GM21367 (cell line): Measurements from ENCODE around the gene CASP1.
"Not testable (repeated sequence)": the region's sequence is repeated elsewhere in the genome, so short reads cannot be mapped to it uniquely, and the experiment has no call there.

Experiments used
- ATAC-seq: cut with Tn5 transposase; IDR thresholded peaks from one replicate; pipeline ENCODE4 v1.9.1; 2021; ENCODE audit not compliant: unreplicated experiment

Gene CASP1

DNA sequence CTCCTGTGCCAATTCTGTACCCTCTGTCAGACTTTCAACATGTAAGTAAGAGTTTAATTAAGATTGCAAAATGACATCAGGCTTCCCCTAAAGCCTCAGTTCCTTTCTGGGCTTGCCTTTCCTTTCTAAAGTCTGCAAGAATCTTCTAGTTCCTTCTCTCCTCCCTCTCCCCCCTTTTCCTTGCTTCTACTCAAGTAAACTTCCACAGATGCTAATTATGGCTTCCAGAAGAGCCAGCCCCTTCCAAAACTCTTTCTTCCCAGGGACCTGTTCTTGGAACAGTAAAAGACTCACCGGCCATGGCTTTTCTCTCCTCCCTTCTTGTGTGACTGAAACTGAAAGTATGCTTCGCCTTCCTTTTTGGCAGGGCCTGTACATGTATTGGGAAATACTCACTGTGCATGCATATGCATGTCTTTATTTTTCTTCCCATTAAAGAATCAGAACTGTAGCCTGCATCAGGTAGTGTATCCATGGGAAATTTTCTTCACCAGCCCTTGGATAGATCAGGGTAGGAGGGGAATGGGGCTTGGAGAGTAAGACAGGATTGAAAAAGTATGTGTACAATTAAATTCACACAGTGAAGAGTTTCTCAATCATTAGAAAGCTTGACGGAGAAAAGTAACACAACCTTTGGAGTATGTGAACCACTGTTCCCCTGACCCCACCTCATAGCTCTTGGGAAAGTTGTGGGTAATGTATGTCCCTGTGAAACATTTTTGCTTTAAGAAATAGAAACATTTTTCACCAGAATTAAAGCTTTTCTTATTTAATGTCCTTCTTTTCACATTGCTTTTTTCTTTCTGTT is at the start of gene CASP1:
CASP1 (minus strand) TSS at position 332 of the 808 bp plus-strand sequence; CDS start at position 301, 31 bp downstream.
- ATAC-seq, result peak; percentile 97

DNA sequence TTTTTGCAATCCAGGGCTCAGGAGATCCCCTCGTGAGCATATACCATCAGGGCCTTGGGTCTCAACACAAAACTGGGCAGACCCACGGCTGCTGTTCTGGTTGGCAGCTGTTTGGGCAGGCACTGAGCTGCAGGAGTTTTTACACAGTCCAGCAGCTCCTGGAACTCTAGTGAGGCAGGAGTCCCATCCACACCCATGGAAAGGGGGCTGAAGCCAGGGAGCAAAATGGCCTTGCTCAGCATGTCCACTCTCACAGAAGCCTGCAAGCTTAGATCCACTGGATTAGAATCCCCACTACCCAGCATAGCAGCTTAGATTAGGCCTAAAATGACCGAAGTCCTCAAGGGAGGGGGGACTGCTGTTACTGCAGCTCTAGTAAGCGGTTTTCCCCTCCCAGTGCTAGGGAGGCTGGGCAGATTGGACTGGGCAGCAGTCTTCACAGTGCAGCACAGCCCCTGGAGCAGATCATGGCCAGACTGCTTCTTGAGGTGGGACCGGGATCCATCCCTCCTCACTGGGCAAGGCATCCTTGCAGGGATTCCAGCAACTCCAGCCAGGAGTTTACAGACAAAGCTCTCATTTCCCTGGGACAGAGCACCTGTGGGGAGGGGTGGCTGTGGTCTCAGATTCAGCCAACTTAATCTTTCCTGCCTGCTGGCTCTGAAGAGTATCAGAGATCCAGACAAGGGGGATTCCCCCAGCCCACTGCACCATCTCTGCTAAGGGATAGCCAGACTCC is 46.6 kb upstream of the CASP1 start:
- no peak for ATAC-seq

DNA sequence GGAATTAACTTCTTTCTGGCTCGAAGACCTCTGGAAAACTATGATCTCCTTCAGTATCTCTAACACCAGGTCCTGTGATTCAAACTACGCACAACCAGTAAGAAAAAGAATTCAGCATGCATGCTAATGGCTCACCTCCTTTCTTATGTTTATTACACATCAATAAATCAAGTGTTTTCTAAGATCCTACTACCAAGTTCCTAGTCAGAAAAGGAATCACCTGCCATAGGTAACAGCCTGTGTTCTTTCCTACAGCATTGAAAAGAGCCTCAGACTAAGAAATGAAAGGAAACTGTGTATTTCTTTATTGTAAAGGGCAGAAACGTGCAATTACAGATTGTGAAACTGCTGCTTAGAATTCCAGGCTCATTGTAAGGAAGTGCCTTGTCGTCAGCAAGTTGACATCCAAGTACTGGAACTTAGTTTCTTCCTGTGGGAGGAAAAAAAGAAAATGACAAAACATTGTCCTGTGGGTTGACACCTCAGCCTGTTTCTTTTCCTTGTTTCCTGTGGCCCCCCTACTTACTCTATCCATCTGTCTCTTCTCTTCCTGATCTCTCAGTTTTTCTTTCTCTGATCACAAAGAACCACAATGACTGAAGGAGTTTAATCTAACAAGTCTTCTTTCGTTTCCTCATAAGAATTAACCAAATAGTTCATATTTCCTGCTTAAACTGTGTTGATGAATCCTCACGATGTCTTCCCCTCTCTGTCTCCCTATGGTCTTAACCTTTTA is 45.4 kb upstream of the CASP1 start:
- ATAC-seq, result not testable (repeated sequence)

DNA sequence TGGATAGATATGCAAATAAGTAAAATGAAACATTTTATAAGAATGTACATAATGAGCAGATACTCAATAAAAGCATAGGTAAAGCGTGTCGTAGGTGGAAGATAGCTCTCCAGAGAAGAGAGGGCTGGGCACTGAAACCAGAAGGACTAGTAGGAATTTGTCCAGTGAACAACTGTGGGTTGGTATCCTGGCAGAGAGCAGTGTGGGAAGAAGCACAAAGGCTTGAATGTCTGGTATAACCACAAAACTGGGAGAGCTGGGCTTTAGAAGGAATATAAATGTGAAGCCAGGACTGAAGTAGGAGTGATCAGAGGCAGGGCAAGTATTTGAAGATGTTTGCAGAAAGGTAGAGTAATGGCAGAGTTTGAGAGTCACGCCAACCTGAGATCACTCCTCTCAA is 43.3 kb upstream of the CASP1 start:
- no peak for ATAC-seq

DNA sequence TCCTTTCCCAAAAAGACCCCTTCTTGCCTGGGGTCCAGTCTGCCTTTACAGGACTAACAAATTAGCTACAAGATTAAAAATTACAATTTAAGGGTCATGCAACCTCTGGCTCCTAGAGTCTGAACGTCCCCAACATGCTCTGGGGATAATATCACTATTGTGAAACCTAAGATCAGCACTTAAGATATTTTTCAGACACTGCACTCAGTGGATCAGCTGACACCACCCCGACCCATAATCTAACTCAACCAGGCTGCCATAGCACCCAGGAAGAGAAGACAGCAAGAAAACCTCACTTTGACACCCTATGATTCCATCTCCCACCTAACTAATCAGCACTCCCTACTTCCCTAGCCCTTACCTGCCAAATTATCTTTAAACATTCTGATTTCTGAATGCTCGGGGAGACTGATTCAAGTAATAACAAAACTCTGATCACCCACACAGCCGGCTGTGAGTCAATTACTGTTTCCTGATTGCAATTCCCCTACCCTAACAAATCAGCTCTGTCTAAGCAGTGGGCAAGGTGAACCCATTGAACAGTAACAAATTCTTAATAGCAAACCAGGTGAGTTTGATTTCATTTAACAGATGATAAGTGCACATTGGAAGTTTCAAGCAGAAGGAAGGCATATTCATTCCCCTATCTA is 42.3 kb upstream of the CASP1 start:
- ATAC-seq, result not testable (repeated sequence)

DNA sequence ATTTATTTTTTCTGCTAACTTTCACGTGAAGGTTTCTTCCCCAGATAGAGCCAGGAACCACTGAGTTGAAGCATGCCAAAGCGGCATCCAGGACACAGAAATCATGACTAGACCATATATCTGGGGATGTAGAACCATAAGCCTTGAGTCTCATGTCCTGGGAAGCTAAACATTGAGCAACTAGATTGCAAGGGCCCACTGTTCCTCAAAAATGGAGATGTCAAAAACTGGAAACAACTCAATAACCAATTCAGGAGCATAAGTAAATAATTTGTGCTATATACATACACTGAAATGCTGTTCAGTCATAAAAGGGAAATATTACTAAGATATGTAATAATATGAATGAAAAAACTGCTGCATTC is 39.2 kb upstream of the CASP1 start:
- no peak for ATAC-seq

DNA sequence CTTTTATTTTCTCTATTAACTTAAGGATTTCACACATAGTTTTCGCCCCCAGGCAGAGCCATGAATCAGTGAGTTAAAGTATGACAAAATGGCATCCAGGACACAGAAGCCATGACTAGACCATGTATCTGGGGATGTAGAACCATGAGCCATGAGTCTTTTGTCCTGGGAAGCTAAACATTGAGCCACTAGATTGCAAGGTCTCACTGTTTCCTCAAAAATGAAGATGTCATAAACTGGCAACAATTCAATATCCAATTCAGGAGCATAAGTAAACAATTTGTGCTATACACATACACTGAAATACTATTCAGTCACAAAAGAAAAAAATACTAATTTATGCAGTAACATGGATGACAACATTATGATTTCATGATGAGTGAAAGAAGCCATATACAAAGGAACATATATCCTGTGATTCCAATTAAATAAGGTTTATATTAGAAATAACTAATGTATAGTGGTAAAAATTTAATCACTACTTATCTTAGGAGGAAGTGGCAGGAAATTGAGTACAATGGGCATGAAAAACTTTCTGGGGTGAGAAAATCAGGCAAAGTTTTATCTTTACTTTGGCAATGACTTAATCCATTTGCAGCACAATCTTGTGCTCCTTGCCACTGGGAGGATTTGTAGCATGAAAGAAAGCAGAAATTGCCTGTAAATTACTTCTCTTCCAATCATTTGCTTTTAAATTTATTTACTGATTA is 38.7 kb upstream of the CASP1 start:
- no peak for ATAC-seq

DNA sequence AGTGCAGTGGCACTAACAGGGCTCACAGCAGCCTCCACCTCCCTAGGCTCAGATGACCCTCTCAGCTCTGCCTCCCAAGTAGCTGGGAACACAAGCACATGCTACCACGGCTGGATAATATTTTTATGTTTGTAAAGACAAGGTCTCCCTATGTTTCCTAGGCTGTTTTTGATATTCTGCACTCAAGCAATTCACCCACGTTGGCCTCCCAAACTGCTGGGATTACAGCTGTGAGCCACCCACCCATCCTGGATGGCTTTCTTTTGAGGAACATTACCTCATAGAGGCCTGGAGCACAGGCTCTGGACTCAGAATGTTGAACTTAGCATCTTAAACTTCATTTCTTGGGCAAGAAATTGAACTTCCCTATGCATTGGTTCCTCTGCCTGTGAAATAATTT is 37.1 kb upstream of the CASP1 start:
- ATAC-seq, result not testable (repeated sequence)

DNA sequence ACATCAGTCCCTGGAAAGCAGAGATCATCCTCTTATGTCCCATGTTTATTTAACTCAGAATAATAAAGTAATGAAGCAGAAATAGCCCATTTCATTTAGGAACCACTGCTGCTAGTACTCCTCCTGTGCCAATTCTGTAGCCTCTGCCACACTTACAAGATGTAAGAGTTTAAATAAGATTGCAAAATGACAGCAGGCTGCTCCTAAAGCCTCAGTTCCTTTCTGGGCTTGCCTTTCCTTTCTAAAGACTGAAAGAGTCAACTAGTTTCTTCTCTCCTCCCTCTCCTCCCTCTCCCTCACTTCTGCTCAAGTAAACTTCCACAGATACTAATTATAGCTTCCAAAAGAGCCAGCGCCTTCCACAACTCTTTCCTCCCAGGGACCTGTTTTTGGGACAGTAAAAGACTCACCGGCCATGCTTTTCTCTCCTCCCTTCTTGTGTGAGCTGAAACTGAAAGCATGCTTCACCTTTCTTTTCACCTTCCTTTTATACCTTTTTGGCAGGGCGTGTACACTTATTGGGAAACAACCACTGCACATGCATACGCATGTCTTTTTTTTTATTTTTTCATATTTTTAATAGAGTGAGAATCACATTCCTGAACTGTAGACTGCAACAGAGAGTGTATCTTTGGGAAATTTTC is 36.3 kb upstream of the CASP1 start:
- ATAC-seq, result no peak

DNA sequence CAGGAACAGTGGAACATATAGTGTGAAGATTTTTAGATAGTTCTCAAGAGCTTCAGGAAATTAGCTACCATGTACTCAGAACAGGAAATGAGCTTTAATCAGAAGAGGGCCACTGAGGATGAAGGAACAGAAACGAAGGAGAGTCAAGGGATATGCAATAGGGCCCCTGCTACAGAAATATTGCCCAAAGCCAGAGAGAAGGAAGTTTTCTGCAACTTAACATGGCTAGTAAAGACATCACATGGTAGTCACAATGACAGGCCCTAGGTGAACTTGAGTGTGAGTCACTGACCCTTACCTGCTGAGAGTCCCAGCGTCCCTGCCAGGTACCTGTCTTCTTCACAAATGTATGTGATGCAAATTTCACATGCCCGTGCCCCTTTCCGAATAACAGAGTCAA is 35.4 kb upstream of the CASP1 start:
- no peak for ATAC-seq

DNA sequence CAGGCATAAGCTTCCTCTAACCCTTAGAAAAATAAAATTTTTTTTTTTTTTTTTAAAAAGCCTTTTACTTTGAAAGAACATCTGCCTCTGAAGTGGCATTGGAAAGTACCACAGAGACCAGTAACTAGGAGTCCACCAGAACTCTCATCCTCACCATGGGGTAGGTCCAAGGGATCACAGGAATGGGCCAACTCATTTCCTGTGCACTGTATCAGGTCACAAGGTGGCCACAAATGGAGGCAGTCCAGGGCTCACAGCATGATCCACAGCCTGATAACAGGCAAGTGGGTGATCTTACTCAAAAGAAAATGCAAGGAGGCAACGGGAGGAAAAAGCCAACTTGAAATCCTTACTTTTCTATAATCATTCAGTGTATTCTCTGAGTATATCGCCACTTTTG is 34.8 kb upstream of the CASP1 start:
- not testable (repeated sequence) for ATAC-seq

DNA sequence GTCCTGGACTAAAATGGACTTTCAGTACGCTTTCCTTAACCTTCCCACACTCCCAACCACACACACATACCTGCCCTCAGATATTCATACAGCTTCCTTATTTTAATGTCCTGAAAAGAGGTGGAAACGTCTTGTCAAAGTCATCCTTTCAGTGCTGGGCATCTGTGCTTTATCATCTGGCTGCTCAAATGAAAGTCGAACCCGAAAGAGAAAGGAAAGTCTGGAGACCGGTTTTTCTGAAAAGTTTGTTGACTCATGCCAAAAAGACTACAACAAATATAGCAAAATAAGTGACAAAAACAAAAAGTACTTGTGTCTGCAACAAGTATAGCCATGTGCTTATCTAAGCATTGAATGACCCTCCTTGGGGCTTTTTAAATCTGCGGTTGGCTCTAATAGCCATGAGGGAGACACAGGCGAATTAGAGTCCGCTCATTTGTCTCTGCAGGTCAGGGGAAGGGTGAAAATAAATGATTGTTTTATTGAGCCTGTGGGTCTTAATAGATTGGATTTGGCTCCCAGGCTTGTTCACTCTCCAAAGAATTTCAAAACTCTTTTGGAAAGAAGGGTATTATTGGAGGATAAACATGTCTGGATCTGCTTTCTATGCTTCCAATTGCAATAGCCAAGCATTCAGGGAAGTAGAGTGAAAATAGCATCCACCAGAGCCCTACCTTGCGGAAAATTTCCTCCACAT is 28.4 kb upstream of the CASP1 start:
- ATAC-seq, result not testable (repeated sequence)

DNA sequence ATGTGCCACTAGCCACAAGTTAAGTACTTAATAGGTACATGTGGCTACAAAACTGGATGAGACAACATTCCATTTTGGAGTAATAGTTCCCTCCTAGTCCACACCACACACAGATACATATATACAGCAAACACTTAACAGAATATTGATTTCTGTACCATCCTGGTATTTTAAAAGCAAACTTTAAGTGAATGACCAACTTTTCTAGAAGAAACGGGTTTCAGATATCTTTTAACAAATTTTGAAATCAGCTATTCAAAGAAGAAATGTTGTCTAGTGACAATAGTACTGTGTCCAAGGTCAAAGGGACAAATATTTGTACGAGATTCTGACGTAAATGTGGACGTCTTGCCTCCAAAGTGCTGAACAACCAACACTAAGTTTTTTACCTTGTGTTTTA is 22.5 kb upstream of the CASP1 start:
- ATAC-seq, result no peak

DNA sequence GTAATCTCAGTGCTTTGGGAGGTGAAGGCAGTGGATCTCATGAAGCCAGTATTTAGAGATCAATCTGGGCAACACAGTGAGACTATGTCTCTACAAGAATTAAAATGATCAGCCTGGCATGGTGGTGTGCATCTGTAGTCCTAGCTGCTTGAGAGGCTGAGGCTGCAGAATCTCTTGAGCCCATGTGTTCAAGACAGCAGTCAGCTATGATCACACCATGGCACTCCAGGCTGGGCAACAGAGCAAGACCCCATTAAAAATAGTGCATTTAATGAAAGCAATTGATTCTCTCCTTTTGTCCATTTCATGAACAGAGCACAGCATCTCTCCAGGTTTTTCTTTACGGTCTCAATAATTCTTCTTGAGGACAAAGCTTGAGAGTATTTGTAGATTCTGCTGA is 21.5 kb upstream of the CASP1 start:
- no peak for ATAC-seq

DNA sequence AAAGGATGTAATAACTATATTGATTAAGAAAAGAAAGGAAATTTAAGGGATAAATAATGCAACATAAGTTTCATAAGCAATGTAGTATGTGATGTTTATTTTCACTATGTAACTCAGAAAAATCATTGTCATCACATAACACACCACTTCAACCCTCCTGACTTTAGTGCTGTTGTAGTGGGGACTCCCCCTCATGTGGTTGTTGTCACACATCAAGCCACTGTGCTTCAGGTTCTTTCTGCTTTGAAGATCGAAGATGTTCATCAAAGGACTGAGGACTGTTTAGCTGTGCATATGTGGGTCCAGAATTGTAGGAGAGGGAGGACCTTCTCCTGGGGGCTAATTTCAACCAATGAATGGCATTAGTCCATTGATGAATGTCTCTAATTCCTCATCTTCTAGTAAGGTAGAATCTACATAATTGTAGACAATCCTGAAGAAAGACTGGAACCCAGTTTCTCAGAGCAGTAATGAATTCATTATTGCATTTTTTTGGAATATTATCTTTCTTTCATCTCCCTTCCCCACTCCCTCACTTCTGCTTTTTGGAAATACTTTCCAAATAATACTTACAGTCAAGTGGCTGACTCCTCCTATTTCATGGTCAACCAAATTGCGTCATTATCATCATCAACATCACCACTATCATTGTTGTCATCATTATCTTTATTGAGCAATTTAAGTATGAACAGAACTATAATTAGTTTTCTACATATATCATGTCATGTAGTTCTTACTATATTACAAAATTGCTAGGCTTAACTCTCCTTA is 20.0 kb upstream of the CASP1 start:
- ATAC-seq, result no peak

DNA sequence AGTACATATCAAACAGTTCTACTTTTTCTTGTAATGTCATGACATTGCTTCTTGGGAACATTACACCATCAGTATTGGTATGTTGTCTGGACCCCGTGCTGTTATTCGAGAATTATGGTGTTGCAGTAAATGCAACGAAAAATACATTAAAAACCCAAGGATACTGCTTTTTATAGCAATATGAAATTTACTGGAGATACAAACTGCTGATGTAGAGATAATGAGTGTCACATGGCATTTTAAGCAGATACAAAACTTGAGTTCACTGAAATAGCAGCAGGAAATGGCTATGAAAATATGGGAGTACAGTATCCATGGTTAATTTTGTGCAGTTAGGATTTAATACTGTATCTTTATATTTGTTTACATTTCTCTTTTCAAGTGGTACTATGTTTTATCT is 17.5 kb upstream of the CASP1 start:
- no peak for ATAC-seq

DNA sequence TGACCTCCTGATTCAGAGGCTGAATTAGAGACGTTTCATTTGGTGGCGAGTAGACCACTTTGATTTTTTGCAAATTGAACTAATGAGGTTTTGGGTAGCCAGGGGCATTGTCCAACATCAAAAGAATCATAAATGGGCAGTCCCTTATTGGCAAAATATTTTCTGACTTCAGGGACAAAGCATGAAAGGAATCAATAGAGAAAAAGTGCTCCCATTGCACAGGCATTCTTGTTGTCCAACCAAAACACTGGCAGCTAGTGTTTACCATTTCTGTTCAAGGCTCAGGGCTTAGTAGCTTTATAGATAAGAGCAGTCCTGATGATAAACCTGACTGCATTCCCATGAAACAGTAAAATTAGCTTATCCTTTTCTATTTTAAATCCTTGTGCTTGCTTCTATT is 16.6 kb upstream of the CASP1 start:
- ATAC-seq, result no peak

DNA sequence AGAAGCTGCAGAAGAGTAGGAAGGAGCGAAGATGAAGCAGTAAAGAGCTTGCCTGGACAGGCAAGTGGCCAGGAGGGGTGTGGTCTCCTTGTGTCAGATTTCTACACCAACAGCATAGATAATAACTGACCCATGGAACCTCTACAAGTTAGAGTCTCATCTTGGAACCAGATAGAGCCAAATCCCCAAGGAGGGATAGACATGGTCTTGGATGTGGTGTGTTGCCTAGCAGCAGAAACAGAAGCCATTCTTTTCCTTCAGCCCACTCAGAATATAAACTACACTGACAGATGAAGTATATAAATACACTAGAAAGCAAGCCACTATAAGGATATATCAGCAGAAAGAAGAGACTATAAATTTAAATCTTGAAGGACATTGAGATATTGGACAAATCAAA is 14.5 kb upstream of the CASP1 start:
- ATAC-seq, result no peak
